GM10847 (cell line): ENCODE results near the gene RNF144A.

ENCODE experiments used
- POLR2A ChIP-seq: IDR thresholded peaks from 2 replicates; pipeline ENCODE4 v1.6.1; 2011; ENCODE audit not compliant: insufficient read length; ENCODE audit errors: extremely low read depth

Gene RNF144A

GRCh38 chr2:6917071-6917760 is at the start of gene RNF144A:
Gene RNF144A (plus strand): TSS chr2:6917412. CDS start chr2:6996927, 79,515 bp downstream.
- no peak for TF ChIP-seq POLR2A

GRCh38 chr2:6872394-6872793 is 44.8 kb upstream of the RNF144A start:
- no peak for TF ChIP-seq POLR2A

GRCh38 chr2:6874032-6874431 is 43.2 kb upstream of the RNF144A start:
- TF ChIP-seq POLR2A: no peak

- no peak for TF ChIP-seq POLR2A
These were observed 40.9 kb upstream of the RNF144A start for GRCh38 chr2:6876309-6876708.

GRCh38 chr2:6877402-6878304 is 39.6 kb upstream of the RNF144A start, which contains the start of gene RSAD2:
Gene RSAD2 (plus strand): TSS chr2:6877777. CDS start chr2:6877801, 24 bp downstream.
- no peak for TF ChIP-seq POLR2A

GRCh38 chr2:6878549-6878948 is 38.7 kb upstream of the RNF144A start:
- no peak for TF ChIP-seq POLR2A

- TF ChIP-seq POLR2A: no peak
These were observed 38.2 kb upstream of the RNF144A start for GRCh38 chr2:6879011-6879410.

GRCh38 chr2:6880200-6880733 is 36.9 kb upstream of the RNF144A start:
- no peak for TF ChIP-seq POLR2A

- TF ChIP-seq POLR2A: no peak
These were observed 36.2 kb upstream of the RNF144A start for GRCh38 chr2:6881046-6881445.

GRCh38 chr2:6881516-6881915 is 35.7 kb upstream of the RNF144A start:
- TF ChIP-seq POLR2A: no peak

GRCh38 chr2:6883448-6884122 is 33.6 kb upstream of the RNF144A start:
- no peak for TF ChIP-seq POLR2A

- no peak for TF ChIP-seq POLR2A
These were observed 31.7 kb upstream of the RNF144A start for GRCh38 chr2:6885551-6885950.

- no peak for TF ChIP-seq POLR2A
These were observed 31.2 kb upstream of the RNF144A start for GRCh38 chr2:6885968-6886367.

- TF ChIP-seq POLR2A: no peak
These were observed 29.4 kb upstream of the RNF144A start for GRCh38 chr2:6887751-6888192.

- TF ChIP-seq POLR2A: no peak
These were observed 28.5 kb upstream of the RNF144A start for GRCh38 chr2:6888724-6889123.
